Bone marrow (tissue), 2 donors: ENCODE measurements around the gene PRPSAP2.
A peak's percentile ranks its signal among the peaks of the same experiment; 100 is the strongest.
"Not testable (repeated sequence)": the region's sequence is repeated elsewhere in the genome, so short reads cannot be mapped to it uniquely, and the experiment has no call there.

Experiments
- DNase-seq, 2 donors: peaks; one replicate each; lab custom pipeline; 2025; lab: John Stamatoyannopoulos, UW

PRPSAP2 gene, protein sequence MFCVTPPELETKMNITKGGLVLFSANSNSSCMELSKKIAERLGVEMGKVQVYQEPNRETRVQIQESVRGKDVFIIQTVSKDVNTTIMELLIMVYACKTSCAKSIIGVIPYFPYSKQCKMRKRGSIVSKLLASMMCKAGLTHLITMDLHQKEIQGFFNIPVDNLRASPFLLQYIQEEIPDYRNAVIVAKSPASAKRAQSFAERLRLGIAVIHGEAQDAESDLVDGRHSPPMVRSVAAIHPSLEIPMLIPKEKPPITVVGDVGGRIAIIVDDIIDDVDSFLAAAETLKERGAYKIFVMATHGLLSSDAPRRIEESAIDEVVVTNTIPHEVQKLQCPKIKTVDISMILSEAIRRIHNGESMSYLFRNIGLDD

GRCh38 chr17:18857864-18858566 lies at the start of gene PRPSAP2:
Gene PRPSAP2, plus strand, starts transcription at chr17:18858131. Its CDS starts 7,703 bp downstream, at chr17:18865834.
- peak; percentile 80 to 85 for DNase-seq

DNA sequence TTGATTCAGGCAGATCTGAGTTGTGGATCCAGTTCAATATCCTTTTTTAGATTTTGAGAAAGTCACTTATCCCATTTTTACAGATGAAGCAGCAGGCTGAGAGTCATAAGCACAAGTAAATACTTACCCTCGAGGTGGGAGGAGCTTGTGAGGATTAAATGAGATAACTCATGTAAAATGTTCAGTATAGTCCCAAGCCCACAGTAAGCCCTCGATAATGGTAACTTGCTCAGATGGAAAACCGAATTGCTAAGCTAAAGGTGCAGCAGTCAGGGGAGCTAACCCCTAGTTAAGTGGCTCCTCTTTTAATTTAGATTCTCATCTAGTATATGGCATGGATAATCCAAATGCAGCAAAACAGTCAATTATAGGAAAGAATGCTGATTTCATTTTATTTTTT lies 42.0 kb upstream of the PRPSAP2 start:
- DNase-seq, result not testable (repeated sequence)

DNA sequence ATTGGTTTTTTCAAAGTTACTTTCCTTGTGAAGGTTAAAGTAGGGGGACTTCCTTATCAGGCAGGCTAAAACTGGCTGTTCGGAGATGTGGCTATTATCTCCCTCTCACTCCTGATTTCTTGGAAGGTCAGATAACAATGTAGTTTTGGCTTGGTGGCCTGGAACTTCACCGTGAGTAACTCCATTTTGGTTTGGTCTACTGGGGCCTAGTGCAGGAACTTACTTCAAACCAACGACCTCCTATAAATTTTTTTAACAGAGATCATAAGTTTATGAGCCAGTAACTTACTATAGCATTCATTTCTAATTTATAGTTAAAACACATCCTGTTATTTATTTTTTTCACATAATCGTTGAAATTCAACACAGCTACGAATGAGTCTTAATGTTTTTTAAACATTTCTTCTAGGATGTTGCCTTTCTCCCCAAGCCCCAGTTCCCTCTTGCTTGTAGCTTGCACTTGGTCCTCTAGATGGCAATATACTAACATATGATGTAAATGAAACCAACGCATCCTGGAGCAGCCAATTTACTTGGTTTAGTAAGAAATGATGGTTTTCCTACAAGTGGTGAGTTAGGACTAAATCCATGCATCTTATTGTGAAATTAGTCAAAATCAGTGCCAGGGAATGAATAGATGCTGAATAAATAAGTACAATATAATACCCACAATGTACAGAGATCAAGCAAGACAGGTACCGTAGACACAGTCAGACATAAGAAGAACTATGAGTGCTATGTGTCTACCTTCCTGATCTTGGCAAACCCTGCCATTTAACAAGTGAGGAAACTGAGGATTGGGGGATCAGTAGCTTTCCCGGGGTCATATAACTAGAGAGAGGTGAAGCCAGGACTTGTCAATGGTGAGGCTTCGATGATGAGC lies 41.2 kb upstream of the PRPSAP2 start:
- DNase-seq, result peak in 1 of 2 donors; percentile 48

DNA sequence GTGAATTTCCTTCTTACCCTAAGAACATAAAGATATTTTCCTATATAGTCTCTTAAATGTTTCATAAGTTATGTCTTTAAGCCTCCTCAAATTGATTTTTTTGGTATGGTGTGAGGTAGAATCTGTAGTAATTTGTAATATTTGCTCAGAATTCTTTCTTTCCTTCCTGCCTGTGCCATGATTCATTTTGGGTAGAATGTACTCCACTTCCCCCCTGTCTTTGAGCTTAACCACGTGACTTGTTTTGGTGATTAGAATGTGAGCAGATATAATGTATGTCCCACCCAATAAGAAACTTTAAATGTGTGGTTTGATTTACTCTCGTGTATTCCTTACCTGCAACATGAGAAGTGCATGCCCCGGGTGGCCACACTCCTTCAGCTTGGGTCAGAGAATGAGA lies 36.5 kb upstream of the PRPSAP2 start:
- DNase-seq, result peak in 1 of 2 donors; percentile 2

DNA sequence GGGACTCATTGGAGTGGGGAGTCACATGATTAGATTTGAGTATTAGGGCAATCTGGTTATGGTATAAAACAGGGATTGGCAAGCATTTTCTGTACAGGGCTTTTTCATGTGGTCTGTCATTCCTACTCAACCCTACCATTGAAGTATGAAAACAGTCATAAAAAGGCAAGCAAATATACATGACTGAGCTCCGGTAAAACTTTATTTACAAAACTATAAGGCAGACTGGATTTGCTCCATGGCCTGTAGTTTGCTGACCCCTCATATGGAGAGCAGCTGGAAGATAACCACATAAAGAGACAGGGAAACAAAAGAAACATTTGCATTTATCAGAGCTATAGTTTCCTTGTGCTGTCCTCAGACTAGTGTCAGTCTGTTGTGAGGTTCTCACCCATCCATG lies 30.3 kb upstream of the PRPSAP2 start:
- DNase-seq, result not testable (repeated sequence)

DNA sequence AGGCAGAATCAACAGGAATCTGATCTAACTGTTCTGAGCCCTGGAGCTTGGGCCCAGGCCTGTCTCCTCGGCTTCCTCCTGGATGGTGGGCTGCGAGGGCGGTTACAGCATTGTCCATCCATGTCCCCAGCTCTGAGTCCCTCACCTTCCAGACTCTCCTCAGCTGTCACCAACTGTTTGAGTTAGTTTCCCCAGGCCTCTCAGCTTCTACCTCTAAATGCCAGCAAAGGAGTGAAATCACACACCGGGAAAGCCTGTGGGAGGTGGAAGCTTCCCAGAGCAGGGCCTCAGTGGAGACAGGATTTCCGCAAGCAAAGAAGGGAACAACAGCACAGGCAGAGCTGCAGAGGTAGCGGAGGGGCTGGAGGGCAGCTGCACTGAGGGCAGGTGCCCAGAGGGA lies 9.4 kb upstream of the PRPSAP2 start:
- DNase-seq, result no peak

DNA sequence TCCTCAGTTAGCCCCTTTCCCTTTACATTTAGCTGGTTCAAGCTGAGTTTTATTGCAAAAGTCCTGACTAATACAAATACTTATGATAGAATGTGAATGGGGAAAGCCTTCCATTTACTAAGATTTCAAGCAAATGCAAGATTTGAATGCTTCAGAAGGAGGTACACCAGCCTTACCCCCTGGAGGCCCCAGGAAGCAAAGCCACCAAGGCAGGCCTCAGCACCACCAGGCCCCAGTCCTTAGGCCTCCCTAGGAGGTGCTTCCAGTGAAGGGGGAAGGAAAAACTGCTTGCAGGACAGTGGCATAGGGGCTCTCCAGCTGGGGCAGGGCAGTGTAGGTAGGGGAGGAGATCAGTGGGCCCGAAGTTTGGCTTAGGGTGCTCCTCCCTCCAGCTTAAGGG lies 7.3 kb upstream of the PRPSAP2 start:
- DNase-seq, result no peak

DNA sequence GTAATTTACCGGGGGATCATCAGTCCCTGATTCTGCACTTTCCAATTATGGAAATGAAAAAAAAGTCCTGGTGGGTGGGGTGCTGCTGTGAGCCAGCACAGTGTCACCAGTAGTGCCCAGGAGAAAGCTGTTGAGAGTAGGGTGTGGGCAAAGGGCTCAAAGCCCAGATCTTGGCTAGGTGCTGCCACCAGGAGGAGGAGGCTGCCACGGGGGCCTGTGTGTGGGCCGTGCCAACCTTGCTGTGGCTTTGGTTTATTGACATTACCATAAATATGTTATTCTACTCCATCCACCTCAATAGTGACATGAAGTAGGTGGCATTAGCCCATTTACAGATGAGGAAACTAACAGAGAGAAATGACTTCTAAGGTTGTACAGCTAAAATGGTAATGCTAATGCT lies 6.7 kb upstream of the PRPSAP2 start:
- no peak for DNase-seq

DNA sequence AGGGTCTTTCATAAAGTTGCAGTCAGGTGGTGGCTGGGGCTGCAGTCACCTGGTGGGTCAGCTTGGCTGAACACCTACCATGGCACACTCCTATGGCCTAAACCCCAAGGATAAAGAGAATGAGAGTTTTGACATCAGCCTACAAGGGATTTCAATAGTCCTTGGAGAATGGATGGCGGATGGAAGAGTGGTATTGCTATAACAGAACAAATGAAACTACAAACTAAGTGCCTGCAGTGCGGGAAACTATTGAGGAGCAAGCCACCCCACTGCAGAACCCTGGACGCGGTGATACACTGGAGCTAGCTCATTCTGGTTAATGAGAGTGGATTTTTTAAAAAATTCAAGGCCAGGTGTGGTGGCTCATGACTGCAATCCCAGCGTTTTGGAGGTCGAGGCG lies 3.0 kb upstream of the PRPSAP2 start:
- no peak for DNase-seq

- DNase-seq, result peak; percentile 28 to 86
These were observed 1.9 kb upstream of the PRPSAP2 start for GRCh38 chr17:18855831-18856569.

DNA sequence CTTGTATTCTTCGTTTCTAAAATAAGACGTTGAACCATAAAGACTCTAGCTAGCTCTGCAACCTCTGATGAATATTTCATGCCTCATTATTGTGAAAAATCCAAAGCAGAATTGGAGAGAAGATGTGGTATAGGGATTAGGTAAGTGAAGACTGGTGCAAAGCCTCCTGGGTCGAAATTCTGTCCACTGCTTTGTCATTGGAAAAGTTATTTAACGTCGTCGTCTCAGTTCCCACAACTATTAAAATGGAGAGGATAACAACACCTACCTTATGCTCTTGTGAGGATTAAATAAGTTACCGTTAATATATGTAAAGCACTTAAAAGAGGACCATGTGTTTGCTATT lies 1.4 kb upstream of the PRPSAP2 start:
- no peak for DNase-seq

GRCh38 chr17:18858567-18859245 lies 775 bp downstream of the PRPSAP2 start:
- DNase-seq, result peak in 1 of 2 donors; percentile 24

DNA sequence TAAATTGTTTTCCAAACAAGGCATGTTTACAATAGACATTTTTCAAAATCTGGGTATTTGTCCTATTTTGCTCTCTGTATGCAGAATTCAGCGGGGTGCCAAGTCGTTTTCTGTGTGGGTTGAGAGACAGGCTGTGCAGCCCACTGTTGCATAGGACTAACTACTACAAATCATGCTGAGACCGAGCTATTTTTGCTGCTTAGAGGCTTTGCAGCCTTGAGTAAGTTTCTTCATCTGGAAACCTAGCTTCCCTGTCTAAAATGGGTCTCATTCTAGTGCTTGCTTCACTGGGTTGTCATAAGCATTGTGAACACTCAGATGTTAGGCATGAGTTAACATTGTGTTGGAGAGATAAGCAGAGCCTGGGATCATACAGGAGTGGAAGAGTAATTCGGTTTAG lies 1.3 kb downstream of the PRPSAP2 start:
- no peak for DNase-seq

DNA sequence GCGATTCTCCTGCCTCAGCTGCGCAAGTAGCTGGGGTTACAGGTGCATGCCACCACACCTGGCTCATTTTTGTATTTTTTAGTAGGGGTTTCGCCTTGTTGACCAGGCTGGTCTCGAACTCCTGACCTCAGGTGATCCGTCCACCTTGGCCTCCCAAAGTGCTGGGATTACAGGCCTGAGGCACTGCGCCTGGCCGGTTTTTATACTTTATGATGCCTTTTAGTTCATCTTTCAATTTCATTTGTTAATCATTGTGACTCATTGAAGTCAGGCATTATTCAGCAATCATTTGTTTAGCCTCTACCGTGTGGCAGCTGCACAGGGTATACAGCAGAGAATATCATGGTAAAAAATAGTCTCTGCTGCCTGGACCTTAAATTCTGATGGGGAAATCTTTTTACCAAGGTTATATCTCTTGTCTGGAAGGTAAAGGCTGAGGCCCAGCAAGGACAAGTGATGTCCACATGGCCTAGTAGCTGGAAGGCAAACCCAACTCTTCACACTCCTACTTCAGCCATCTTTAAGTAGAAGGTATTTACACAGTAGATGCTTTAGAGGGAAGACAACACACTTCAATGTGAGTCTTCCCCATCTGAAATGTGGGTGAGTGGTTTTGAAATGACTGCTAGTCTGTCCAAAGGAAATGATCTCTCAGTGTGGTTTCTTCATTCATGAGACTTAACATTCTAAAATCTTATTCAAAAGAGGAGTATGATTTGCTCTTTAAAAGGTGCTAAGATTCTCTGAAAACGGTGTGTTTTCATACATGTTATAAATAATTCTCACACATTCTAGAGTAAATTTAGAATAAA lies 2.4 kb downstream of the PRPSAP2 start:
- no peak for DNase-seq

DNA sequence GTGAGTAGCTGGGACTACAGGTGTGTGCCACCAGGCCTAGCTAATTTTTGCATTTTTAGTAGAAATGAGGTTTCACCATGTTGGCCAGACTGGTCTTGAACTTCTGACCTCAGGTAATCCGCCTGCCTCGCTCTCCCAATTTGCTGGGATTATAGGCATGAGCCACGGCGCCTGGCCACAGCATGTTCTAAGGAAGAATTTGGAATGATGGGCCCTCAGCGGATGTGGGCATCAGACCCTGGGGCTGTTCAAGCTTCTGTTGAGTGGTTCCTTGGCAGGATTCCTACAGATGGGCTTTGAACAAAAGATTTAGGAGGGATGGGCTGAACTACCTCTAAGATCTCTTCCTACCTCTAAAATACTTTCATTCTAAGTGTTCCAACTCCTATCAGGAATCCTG lies 4.1 kb downstream of the PRPSAP2 start:
- DNase-seq, result no peak

DNA sequence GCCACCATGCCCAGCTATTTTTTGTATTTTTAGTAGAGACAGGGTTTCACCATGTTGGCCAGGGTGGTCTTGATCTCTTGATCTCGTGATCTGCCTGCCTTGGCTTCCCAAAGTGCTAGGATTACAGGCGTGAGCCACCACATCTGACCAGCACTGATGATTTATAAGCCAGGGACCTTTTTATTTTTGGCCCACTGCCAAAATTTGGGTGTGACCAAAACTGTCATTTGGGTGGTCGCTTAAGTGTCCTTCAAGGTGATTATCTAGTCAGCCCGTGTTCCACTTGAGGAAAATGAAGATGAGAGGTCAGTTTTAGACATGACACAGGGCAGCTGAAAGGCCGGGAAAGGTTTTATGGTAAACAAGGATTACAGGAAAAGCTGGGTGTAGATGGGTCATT lies 7.1 kb downstream of the PRPSAP2 start:
- not testable (repeated sequence) for DNase-seq

GRCh38 chr17:18866866-18867813 lies 9.2 kb downstream of the PRPSAP2 start:
- DNase-seq, result no peak

DNA sequence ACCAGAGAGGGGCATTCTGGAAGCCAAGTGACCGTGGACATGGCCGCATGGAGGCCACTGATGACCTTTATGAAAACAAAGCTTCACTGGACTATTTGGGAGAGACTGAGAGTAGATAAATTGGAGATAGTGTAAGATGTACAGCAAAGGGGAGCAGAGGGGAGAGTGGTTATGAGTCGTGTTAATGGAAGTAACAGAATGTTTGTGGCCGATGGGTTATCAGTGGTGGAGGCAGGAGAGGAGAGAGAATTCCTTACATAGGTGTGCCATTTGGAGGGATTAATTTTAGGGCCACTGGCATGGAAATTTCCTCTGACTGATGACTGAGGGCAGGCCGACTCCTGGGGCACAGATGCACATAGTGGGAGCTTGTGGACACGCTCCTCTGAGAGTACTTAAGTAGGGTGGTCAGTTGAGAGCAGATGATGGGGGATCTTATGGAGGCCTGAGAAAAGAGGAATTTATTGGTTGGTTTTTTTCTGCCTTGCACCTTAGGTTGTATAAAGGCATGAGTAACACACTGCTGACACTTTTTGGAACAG lies 19.2 kb downstream of the PRPSAP2 start:
- no peak for DNase-seq

DNA sequence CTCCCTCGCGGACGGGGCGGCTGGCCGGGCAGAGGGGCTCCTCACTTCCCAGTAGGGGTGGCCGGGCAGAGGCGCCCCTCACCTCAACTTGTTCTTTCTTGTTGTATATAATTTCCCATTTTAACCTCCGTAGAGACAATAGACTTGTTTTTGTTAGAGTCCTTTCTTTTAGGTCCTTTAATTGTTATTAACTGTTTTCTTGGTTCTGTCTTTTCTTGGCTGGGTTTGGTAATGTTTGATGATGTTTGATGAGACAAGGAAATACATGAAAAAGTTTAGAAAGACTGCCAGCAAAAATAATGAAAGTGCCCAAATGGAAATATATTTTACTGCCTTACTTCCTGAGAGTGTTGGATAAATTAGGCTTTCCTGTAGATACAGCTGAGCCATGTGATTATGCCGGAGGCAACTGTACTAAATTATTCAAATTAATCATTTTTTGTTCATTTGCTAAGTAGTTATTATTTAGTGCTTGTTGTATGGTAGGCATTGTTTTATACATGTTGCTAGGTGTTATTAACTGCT lies 30.9 kb downstream of the PRPSAP2 start:
- no peak for DNase-seq
